Activated CD8-positive, alpha-beta T cell treated with anti-CD3 and anti-CD28 coated beads for 36 hours (primary cell): ENCODE data around the gene FGD1. TPM values are rescaled to one million over a fixed set of nuclear protein-coding genes. Genes with fewer than 3 reads are reported as not detected.

Source experiments
- ATAC-seq: fragments of 200-7000 bp; cut with Tn5 transposase; one replicate; pipeline ENCODE4 v1.10.0; 2021; ENCODE audit warnings: mild to moderate bottlenecking, moderate library complexity
- CTCF ChIA-PET: fragments of 350-600 bp; sonication (Branson Sonifier 250); formaldehyde crosslinking; loops from one replicate; lab custom pipeline; 2021; ENCODE audit warnings: antibody characterized with exemption; lab: Charles Lee
- POLR2A ChIA-PET: fragments of 350-600 bp; sonication (Branson Sonifier 250); formaldehyde crosslinking; loops from one replicate; lab custom pipeline; 2021; ENCODE audit warnings: antibody characterized with exemption; lab: Charles Lee
- DNase-seq: peaks from one replicate; pipeline ENCODE4 v3.0.0-alpha.2; 2020
- H3K27ac Mint-ChIP-seq: one replicate; pipeline ENCODE4 v1.8.0; 2021; ENCODE audit warnings: mild to moderate bottlenecking, mixed read lengths
- H3K27me3 Mint-ChIP-seq: one replicate; pipeline ENCODE4 v1.8.0; 2021; ENCODE audit warnings: mixed read lengths
- H3K36me3 Mint-ChIP-seq: one replicate; pipeline ENCODE4 v1.8.0; 2021; ENCODE audit warnings: low read depth, mixed read lengths
- H3K4me1 Mint-ChIP-seq: one replicate; pipeline ENCODE4 v1.8.0; 2021; ENCODE audit warnings: low read depth, mixed read lengths
- H3K4me3 Mint-ChIP-seq: one replicate; pipeline ENCODE4 v1.8.0; 2021; ENCODE audit warnings: mild to moderate bottlenecking, moderate library complexity, mixed read lengths
- H3K9me3 Mint-ChIP-seq: one replicate; pipeline ENCODE4 v1.8.0; 2021; ENCODE audit warnings: mixed read lengths
- CTCF ChIP-seq: fragments of 200-600 bp; IDR thresholded peaks from one replicate; pipeline ENCODE4 v1.8.0; 2022; ENCODE audit warnings: antibody characterized with exemption, mild to moderate bottlenecking
- intact Hi-C: fragments of 100-400 bp; cut with micrococcal nuclease; formaldehyde crosslinking; loops from one replicate; pipeline ENCODE4 v1.10.0; 2022
- total RNA-seq, 2 experiments: library from RNA; stranded (reverse); gene quantifications; one replicate each; pipeline ENCODE4 v1.2.3, GENCODE V29; 2021

Gene FGD1
- total RNA-seq, 2 experiments from 2014 or later: 0.07 TPM

- ATAC-seq (no peak), DNase-seq (no peak)
- no peaks in the 10 kb centered on the region for H3K9me3 Mint-ChIP-seq
- peaks cover 2% of the 10 kb centered on the region for H3K27me3 Mint-ChIP-seq
- ChIA-PET CTCF (no interaction called here), POLR2A (no interaction called here)
- H3K36me3 Mint-ChIP-seq: no peaks in the 10 kb centered on the region
- no peaks in the 10 kb centered on the region for H3K4me1 Mint-ChIP-seq
- no peak for TF ChIP-seq CTCF
- intact Hi-C loops: no loop called here
- no peak overlapping the region for H3K4me3 Mint-ChIP-seq
- no peak overlapping the region for H3K27ac Mint-ChIP-seq
These were observed 12.1 kb downstream of the FGD1 start for GRCh38 chrX:54483946-54484345.

DNA sequence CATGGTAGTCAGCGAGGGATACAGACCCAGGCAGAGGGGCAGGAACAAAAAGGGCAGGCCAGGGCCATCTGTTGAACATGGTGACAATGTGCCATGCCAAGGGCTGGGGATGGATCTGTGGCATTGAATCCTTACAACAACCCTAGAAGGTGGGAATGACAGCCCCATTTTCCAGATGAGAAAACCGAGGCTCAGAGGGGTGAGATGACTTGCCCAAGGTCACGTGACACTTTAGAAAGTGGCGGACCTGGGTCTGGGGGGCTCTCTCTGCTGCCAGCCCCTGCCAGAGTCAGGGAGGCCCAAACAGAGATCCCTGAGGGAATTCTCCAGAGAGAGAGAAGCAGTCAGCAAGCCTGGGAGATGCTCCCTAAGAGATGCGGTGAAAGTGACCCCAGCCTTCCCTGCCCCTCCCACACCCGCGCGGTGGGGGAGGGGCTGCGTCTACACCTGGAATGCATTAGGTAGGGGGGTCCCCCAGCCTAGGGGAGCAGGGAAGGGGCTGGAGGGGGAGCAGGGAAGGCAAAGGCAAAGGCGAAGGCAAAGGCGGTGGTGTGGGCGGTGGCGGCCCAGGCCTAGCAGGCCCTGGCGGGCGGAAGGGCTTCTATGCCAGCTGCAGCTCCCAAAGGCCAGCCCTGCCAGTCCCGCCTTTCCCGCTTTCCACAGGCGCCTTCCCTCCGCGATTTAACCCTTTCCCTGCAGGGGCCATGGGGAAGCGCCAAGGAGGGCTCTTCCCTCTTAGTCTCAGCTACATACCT, 13.0 kb downstream of the FGD1 start:
- no peak overlapping the region for H3K27ac Mint-ChIP-seq
- POLR2A ChIA-PET: no interaction called here
- peaks cover 2% of the 10 kb centered on the region for H3K27me3 Mint-ChIP-seq
- ATAC-seq: no peak
- H3K36me3 Mint-ChIP-seq: no peaks in the 10 kb centered on the region
- no peak for TF ChIP-seq CTCF
- no peaks in the 10 kb centered on the region for H3K4me1 Mint-ChIP-seq
- no peaks in the 10 kb centered on the region for H3K9me3 Mint-ChIP-seq
- intact Hi-C loops: no loop called here
- H3K4me3 Mint-ChIP-seq: no peak overlapping the region
- CTCF ChIA-PET: no interaction called here
- DNase-seq: no peak

- POLR2A ChIA-PET: no interaction called here
- TF ChIP-seq CTCF: no peak
- Mint-ChIP-seq H3K4me1 (no peaks in the 10 kb centered on the region), H3K9me3 (no peaks in the 10 kb centered on the region), H3K4me3 (no peak overlapping the region), H3K27ac (no peak overlapping the region), H3K27me3 (no peaks in the 10 kb centered on the region), H3K36me3 (no peaks in the 10 kb centered on the region)
- intact Hi-C loops: no loop called here
- CTCF ChIA-PET: no interaction called here
- ATAC-seq (no peak), DNase-seq (no peak)
These were observed 16.6 kb downstream of the FGD1 start for GRCh38 chrX:54479136-54480111.

- POLR2A ChIA-PET: interaction anchor here (0.7 kb wide), 1 partner anchor 15 kb away, joined by 4 read pairs; no protein-coding TSS in a partner anchor
- Mint-ChIP-seq H3K27me3 (no peaks in the 10 kb centered on the region), H3K27ac (no peak overlapping the region), H3K9me3 (no peaks in the 10 kb centered on the region), H3K36me3 (no peaks in the 10 kb centered on the region), H3K4me1 (no peaks in the 10 kb centered on the region), H3K4me3 (no peak overlapping the region)
- no peak for DNase-seq
- ATAC-seq: no peak
- intact Hi-C loops: no loop called here
- CTCF ChIA-PET: no interaction called here
- TF ChIP-seq CTCF: no peak
These were observed 21.8 kb downstream of the FGD1 start for GRCh38 chrX:54473993-54474859.
